Aorta (tissue), 5 donors: ENCODE data around the gene RANBP1. TPM values are rescaled to one million over a fixed set of nuclear protein-coding genes. Genes with fewer than 3 reads are reported as not detected.

ENCODE experiments used
- ATAC-seq: fragments of 200-7000 bp; cut with Tn5 transposase; one replicate; pipeline ENCODE4 v1.9.1; 2022; ENCODE audit warnings: moderate library complexity; ENCODE audit not compliant: low FRiP score
- DNase-seq, 2 donors: peaks; one replicate each; pipeline ENCODE4 v3.0.0-alpha.2; 2020
- H3K27ac ChIP-seq, 2 donors: one replicate each; pipeline ENCODE4 v1.5.1; 2013; ENCODE audit warnings: low read length in 2 of 2, mild to moderate bottlenecking in 2 of 2, moderate library complexity in 2 of 2, control low read depth in 1 of 2, inconsistent platforms in 1 of 2, low read depth in 1 of 2
- H3K27me3 ChIP-seq, 2 donors: one replicate each; pipeline ENCODE4 v1.6.1; 2013; ENCODE audit warnings: control low read depth in 1 of 2, low read length in 1 of 2, mild to moderate bottlenecking in 1 of 2, moderate library complexity in 1 of 2; ENCODE audit not compliant: insufficient read depth in 2 of 2, control insufficient read depth in 1 of 2
- H3K36me3 ChIP-seq, 2 donors: one replicate each; pipeline ENCODE4 v1.6.1; 2013; ENCODE audit warnings: control low read depth in 1 of 2, low read length in 1 of 2, mild to moderate bottlenecking in 1 of 2; ENCODE audit not compliant: insufficient read depth in 2 of 2, control insufficient read depth in 1 of 2
- H3K4me1 ChIP-seq, 2 donors: one replicate each; pipeline ENCODE4 v1.6.1; 2013; ENCODE audit warnings: low read length in 2 of 2, control low read depth in 1 of 2, mild to moderate bottlenecking in 1 of 2, moderate library complexity in 1 of 2; ENCODE audit not compliant: insufficient read depth in 2 of 2, control insufficient read depth in 1 of 2
- H3K4me3 ChIP-seq, 2 donors: one replicate each; pipeline ENCODE4 v1.5.1; 2013; ENCODE audit warnings: low read length in 2 of 2, control low read depth in 1 of 2, mild to moderate bottlenecking in 1 of 2
- H3K9me3 ChIP-seq: one replicate; pipeline ENCODE4 v1.6.1; 2013; ENCODE audit warnings: mild to moderate bottlenecking, low read length; ENCODE audit not compliant: control insufficient read depth
- WGBS, 2 donors: extraction: QIAGEN DNeasy Blood & Tissue Kit; methylation state at CpG; one replicate each; pipeline ENCODE4 v1.1.7; 2013; 5-methylcytosine and 5-hydroxymethylcytosine counted together
- intact Hi-C, 2 donors: fragments of 100-400 bp; cut with DNase I; formaldehyde crosslinking; loops; one replicate each; pipeline versions ENCODE4 v1.14.2 to v1.15.0; 2022
- polyA plus RNA-seq, 2 donors: library from polyadenylated mRNA; stranded (reverse); fragments of 200-250 nt; gene quantifications; one replicate each; pipeline ENCODE4 v1.2.3, GENCODE V29; 2013
- total RNA-seq, 2 donors: library from RNA; stranded (reverse); fragmentation: NEBNext Ultra II Directional; extraction: Animal tissue kit (Norgen Biotek cat#: 25700); gene quantifications; one replicate each; pipeline ENCODE4 v1.2.1, GENCODE V29; 2021
- donor health status: healthy with polysubstance abuse.
- donor health status: Bipolar disorder and iron deficiency.
- donor health status: DM: no; HTN: no; CAD: no.
- donor health status: DM: no; HTN: no; CAD: no.
- donor health status: DM: yes; HTN: yes; CAD: no.

The RANBP1 gene
- total and polyA plus RNA-seq, 4 donors = 49.8 to 75.0 (median 56.1) TPM

GRCh38 chr22:20129747-20130014 lies 13.8 kb downstream of the RANBP1 start:
- DNase-seq (no peak), ATAC-seq (no peak)
- intact Hi-C loops = loop anchor here in 1 of 2 donors (5.0 kb wide), 1 partner anchor 952 kb away; the partner anchor contains the start of gene SLC25A1
- Histone ChIP-seq H3K9me3 (no peaks in the 10 kb centered on the region), H3K4me1 (no peaks in the 10 kb centered on the region), H3K36me3 (no peaks in the 10 kb centered on the region), H3K27me3 (no peaks in the 10 kb centered on the region), H3K27ac (no peak overlapping the region), H3K4me3 (no peak overlapping the region)
- 83% methylated on average over 3 of the region's 3 CpGs for WGBS, 2 donors

GRCh38 chr22:20130319-20130718 lies 14.4 kb downstream of the RANBP1 start:
- Histone ChIP-seq H3K27me3 (no peaks in the 10 kb centered on the region), H3K4me1 (no peaks in the 10 kb centered on the region), H3K27ac (peak overlapping the region in 1 of 2 donors; percentile 41), H3K4me3 (no peak overlapping the region), H3K36me3 (no peaks in the 10 kb centered on the region), H3K9me3 (no peaks in the 10 kb centered on the region)
- ATAC-seq = no peak
- WGBS, 2 donors = 68 to 71% methylated on average over 3 of the region's 3 CpGs
- intact Hi-C loops = loop anchor here in 1 of 2 donors (5.0 kb wide), 1 partner anchor 953 kb away; the partner anchor contains the start of gene SLC25A1
- DNase-seq = no peak

DNA sequence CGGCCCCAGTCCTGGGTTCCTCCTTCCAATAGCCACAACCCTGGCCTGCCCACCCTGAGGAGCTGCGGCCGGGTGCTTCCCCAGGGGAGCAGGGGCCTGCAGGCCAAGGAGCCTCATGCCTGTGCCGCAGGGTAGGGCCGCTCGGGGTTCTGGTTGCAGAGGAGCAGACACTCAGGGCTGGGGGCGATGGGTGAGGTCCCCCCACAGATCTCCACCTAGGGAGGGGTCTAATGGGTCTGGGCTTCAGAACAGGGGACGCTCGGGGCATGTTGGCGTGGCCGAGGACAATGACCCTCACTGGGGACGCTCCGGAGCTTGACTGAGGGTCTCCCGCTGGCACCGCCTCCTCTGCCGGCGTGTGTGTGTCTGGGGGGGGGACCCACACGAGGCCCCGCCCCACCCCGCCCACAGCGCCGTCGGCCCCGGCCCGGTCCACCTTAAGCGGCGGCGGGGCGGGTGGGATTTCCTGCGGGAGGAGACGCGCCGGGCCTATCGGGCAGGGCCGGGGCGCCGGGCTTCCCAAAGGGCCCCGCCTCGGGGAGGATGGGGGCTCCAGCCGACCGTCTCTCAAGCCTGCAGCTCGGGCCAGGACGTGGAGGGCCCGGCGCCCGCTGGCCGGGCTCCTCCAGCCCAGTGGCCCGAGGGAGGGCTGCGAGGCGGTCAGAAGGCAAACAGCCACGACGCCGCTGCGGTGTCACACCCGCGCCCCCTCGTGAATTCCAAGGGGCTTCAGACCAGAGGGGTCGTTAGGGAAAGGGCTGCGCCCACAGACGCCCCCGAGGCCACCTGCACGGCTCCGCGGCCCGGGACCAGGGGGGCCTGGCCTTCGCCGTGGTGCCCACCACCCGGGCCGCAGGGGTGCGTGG lies 15.1 kb downstream of the RANBP1 start:
- peak; percentile 90 for ATAC-seq
- no peaks in the 10 kb centered on the region for H3K36me3 ChIP-seq
- intact Hi-C loops = loop anchor here in 1 of 2 donors (5.0 kb wide), 1 partner anchor 954 kb away; the partner anchor contains the start of gene SLC25A1
- 3% methylated on average over 49 to 70 of the region's 70 CpGs for WGBS, 2 donors
- H3K4me1 ChIP-seq = no peaks in the 10 kb centered on the region
- no peaks in the 10 kb centered on the region for H3K27me3 ChIP-seq
- no peaks in the 10 kb centered on the region for H3K9me3 ChIP-seq
- peak; percentile 92 to 95 for DNase-seq
- H3K27ac ChIP-seq = peak overlapping the region; percentile 80 to 90
- H3K4me3 ChIP-seq = peak overlapping the region; percentile 75 to 93

DNA sequence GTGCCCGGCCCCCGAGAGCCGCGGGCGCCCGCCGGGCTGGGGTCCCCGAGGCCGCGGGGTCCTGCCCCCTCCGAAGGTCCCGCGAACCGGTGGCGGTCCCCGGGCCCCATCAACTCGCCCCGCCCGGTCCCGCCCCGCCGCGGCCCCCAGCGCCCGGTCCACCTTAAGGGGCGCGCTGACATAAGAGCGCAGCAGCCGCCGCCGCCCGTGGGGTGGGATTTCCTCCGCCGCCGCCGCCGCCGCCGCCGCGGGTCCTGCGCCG lies 15.6 kb downstream of the RANBP1 start, which contains the start of gene ZDHHC8:
Gene ZDHHC8, plus strand, starts transcription at position 208 of the 262 bp plus-strand sequence. CDS start 144 bp downstream, outside the sequence.
- ATAC-seq (no peak), DNase-seq (peak in 1 of 2 donors; percentile 85)
- intact Hi-C loops = loop anchor here in 1 of 2 donors (5.0 kb wide), 1 partner anchor 954 kb away; the partner anchor contains the start of gene SLC25A1
- Histone ChIP-seq H3K27ac (peak within 1 kb of the TSS; percentile 80 to 90), H3K9me3 (no peaks in the 10 kb centered on the region), H3K4me3 (peak within 1 kb of the TSS; percentile 75 to 93), H3K27me3 (no peaks in the 10 kb centered on the region), H3K36me3 (no peaks in the 10 kb centered on the region), H3K4me1 (no peaks in the 10 kb centered on the region)
- 0 to 1% methylated on average over 9 to 43 of the region's 43 CpGs for WGBS, 2 donors

- ATAC-seq = no peak
- intact Hi-C loops = loop anchor here in 1 of 2 donors (5.0 kb wide), 1 partner anchor 955 kb away; the partner anchor contains the start of gene SLC25A1
- Histone ChIP-seq H3K9me3 (no peaks in the 10 kb centered on the region), H3K36me3 (no peaks in the 10 kb centered on the region), H3K4me1 (no peaks in the 10 kb centered on the region), H3K27ac (peak overlapping the region in 1 of 2 donors; percentile 21), H3K4me3 (peak overlapping the region; percentile 75 to 93), H3K27me3 (no peaks in the 10 kb centered on the region)
- WGBS, 2 donors = 0 to 1% methylated on average over 50 to 72 of the region's 72 CpGs
- peak; percentile 71 to 82 for DNase-seq
These were observed 16.2 kb downstream of the RANBP1 start for GRCh38 chr22:20131859-20132685.

DNA sequence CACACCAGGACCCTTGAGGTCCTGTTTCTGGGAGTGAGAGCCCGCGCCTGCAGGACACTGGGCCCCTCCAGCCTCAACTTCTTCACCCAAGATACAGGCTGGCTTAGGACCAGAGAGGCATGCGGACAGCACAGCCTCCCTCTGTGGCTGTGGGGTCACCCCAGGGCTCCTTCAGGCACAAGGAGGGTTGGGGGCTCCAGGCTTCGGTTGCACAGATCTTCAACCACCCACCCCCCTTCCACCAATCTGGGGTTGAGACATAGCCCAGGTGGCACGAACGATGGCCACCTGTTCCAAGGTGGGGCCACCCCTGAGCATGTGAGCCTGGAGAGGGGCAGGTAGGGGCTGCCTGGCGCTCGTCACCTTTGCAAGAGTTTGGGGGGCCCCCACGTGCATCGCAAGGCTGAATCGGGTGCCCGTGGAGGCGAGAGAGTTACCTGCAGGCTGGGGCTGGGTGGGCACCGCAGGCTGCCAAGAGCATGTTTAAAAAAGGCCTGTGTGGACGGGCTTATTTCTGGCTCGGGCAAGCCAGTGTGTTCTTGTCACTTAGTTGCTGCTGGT lies 16.9 kb downstream of the RANBP1 start:
- no peaks in the 10 kb centered on the region for H3K36me3 ChIP-seq
- H3K4me1 ChIP-seq = no peaks in the 10 kb centered on the region
- H3K27me3 ChIP-seq = no peaks in the 10 kb centered on the region
- DNase-seq = no peak
- no peaks in the 10 kb centered on the region for H3K9me3 ChIP-seq
- H3K4me3 ChIP-seq = peak overlapping the region; percentile 75 to 93
- H3K27ac ChIP-seq = no peak overlapping the region
- ATAC-seq = no peak
- intact Hi-C loops = loop anchor here in 1 of 2 donors (5.0 kb wide), 1 partner anchor 955 kb away; the partner anchor contains the start of gene SLC25A1
- WGBS, 2 donors = 32 to 40% methylated on average over 16 of the region's 16 CpGs

- H3K36me3 ChIP-seq = no peaks in the 10 kb centered on the region
- DNase-seq (no peak), ATAC-seq (no peak)
- intact Hi-C loops = loop anchor here in 1 of 2 donors (5.0 kb wide), 1 partner anchor 957 kb away; the partner anchor contains the start of gene SLC25A1
- H3K27ac ChIP-seq = no peak overlapping the region
- H3K4me3 ChIP-seq = no peak overlapping the region
- WGBS, 2 donors = 75 to 77% methylated on average over 12 of the region's 12 CpGs
- H3K4me1 ChIP-seq = no peaks in the 10 kb centered on the region
- no peaks in the 10 kb centered on the region for H3K9me3 ChIP-seq
- no peaks in the 10 kb centered on the region for H3K27me3 ChIP-seq
These were observed 18.1 kb downstream of the RANBP1 start for GRCh38 chr22:20133930-20134549.

GRCh38 chr22:20135265-20135664 lies 19.4 kb downstream of the RANBP1 start:
- DNase-seq = no peak
- Histone ChIP-seq H3K36me3 (no peaks in the 10 kb centered on the region), H3K9me3 (no peaks in the 10 kb centered on the region), H3K4me1 (no peaks in the 10 kb centered on the region), H3K4me3 (no peak overlapping the region), H3K27ac (no peak overlapping the region), H3K27me3 (no peaks in the 10 kb centered on the region)
- 47 to 50% methylated on average over 4 of the region's 4 CpGs for whole genome bisulfite sequencing, 2 donors
- ATAC-seq = no peak
- intact Hi-C loops = no loop called here
